GM19240 (cell line): ENCODE measurements around the gene PPA1.
"Not testable (repeated sequence)": the region's sequence is repeated elsewhere in the genome, so short reads cannot be mapped to it uniquely, and the experiment has no call there.

Source experiments
- DNase-seq: peaks from one replicate; pipeline ENCODE4 v3.0.0; 2011; ENCODE audit warnings: low spot score; ENCODE audit not compliant: insufficient read length

The PPA1 gene

GRCh38 chr10:70175516-70175915, 57.7 kb downstream of the PPA1 start:
- no peak for DNase-seq

- no peak for DNase-seq
Observed at GRCh38 chr10:70174058-70174741, 59.0 kb downstream of the PPA1 start.

GRCh38 chr10:70169649-70170364, 63.4 kb downstream of the PPA1 start:
- no peak for DNase-seq

- DNase-seq: no peak
Observed at GRCh38 chr10:70169011-70169410, 64.2 kb downstream of the PPA1 start.

- no peak for DNase-seq
Observed at GRCh38 chr10:70167246-70167645, 66.0 kb downstream of the PPA1 start.

- no peak for DNase-seq
Observed at GRCh38 chr10:70166394-70166793, 66.8 kb downstream of the PPA1 start.

GRCh38 chr10:70164163-70164562, 69.1 kb downstream of the PPA1 start:
- DNase-seq: no peak

GRCh38 chr10:70163448-70163847, 69.8 kb downstream of the PPA1 start:
- no peak for DNase-seq

- DNase-seq: no peak
Observed at GRCh38 chr10:70162892-70163201, 70.4 kb downstream of the PPA1 start.

GRCh38 chr10:70162151-70162891, 70.9 kb downstream of the PPA1 start:
- DNase-seq: no peak

GRCh38 chr10:70160798-70161197, 72.4 kb downstream of the PPA1 start:
- DNase-seq: no peak

GRCh38 chr10:70159366-70159765, 73.9 kb downstream of the PPA1 start:
- DNase-seq: not testable (repeated sequence)

GRCh38 chr10:70158113-70158512, 75.1 kb downstream of the PPA1 start:
- no peak for DNase-seq

GRCh38 chr10:70155255-70155838, 77.9 kb downstream of the PPA1 start:
- DNase-seq: no peak
